Epithelial cell of prostate (primary cell): ENCODE results near the gene SLC6A6.
"Not testable (repeated sequence)": the region's sequence is repeated elsewhere in the genome, so short reads cannot be mapped to it uniquely, and the experiment has no call there.

Experiments used
- DNase-seq: peaks from one replicate; pipeline ENCODE4 v3.0.0-alpha.2; 2011; ENCODE audit warnings: low read depth, low spot score
- H3K27ac ChIP-seq: fragments of 450-650 bp; 2 replicates; pipeline ENCODE4 v1.5.1; 2017; ENCODE audit warnings: mild to moderate bottlenecking

The SLC6A6 gene

GRCh38 chr3:14397046-14397445 is 5.4 kb upstream of the SLC6A6 start:
- H3K27ac ChIP-seq: no peak overlapping the region
- DNase-seq: no peak

GRCh38 chr3:14397531-14397930 is 4.9 kb upstream of the SLC6A6 start:
- H3K27ac ChIP-seq: no peak overlapping the region
- no peak for DNase-seq

GRCh38 chr3:14397940-14398796 is 4.2 kb upstream of the SLC6A6 start:
- no peak for DNase-seq
- no peak overlapping the region for H3K27ac ChIP-seq

- no peak for DNase-seq
- H3K27ac ChIP-seq: no peak overlapping the region
Measured at GRCh38 chr3:14398797-14399106, 3.7 kb upstream of the SLC6A6 start.

DNA sequence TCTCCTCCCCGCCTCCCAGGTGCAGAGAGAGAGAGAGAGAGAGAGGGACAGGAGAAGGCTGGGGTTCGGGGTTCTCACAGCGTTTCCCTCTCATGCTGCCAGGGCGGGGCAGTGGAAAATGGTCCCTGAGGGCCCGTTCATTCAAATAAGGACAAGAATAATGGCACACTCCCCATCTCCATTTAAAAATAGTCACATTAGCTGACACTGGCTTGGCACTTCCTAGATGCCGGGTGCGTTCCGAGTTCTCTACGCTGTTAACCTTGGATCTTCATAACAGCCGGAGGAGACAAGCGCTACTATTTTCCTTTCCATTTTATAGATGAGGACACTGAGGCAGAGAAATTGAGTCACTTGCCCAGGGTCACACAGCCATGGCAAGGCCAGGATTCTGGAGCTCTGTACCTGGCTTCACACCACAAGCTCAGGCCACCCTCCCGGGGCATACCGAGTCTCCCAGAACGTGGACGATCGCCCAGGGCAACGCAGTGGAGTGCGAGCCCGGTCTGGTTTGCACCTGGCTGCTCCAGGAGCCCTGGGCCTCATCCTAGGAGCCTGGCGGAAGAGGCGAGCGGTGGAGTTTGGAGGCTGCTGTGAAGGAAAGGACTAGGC is 608 bp upstream of the SLC6A6 start:
- H3K27ac ChIP-seq: peak overlapping the region; percentile 25
- DNase-seq: no peak

GRCh38 chr3:14403619-14404155 is 1.3 kb downstream of the SLC6A6 start:
- H3K27ac ChIP-seq: no peak overlapping the region
- DNase-seq: no peak

DNA sequence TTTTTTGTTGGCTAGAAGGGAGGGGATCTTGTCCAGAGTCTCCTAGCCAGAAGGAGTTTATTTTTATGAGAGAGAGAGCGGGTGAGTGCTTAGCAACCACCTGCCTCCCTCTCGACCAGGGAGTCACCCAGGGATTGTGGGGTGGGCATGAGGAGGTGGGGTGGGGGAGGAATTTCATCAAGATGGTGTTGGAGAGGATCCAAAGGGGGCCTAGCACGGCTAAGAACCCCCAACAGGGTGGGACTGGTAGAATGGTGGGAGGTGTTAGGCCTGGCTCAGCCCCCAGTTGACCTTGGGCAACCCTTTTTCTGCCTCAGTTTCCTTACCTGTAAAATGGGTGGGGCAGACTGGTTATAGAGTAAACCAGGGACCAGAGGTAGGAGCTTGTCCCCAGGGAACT is 1.8 kb downstream of the SLC6A6 start:
- H3K27ac ChIP-seq: no peak overlapping the region
- no peak for DNase-seq

GRCh38 chr3:14404631-14405359 is 2.4 kb downstream of the SLC6A6 start:
- no peak overlapping the region for H3K27ac ChIP-seq
- DNase-seq: no peak

GRCh38 chr3:14405360-14406238 is 3.2 kb downstream of the SLC6A6 start:
- no peak for DNase-seq
- no peak overlapping the region for H3K27ac ChIP-seq

- DNase-seq: no peak
- no peak overlapping the region for H3K27ac ChIP-seq
Measured at GRCh38 chr3:14406336-14406735, 3.9 kb downstream of the SLC6A6 start.

- no peak for DNase-seq
- no peak overlapping the region for H3K27ac ChIP-seq
Measured at GRCh38 chr3:14406766-14407165, 4.4 kb downstream of the SLC6A6 start.

GRCh38 chr3:14407203-14407602 is 4.8 kb downstream of the SLC6A6 start:
- no peak for DNase-seq
- H3K27ac ChIP-seq: no peak overlapping the region

DNA sequence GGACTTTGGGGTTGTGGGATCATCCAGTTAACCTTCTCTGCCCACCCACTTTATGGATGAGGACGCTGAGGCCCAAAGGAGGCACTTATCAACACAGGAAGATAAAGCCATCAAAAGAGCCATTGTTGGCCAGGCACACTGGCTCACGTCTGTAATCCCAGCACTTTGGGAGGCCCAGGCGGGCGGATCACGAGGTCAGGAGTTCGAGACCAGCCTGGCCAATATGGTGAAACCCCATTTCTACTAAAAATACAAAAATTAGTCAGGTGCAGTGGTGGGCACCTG is 7.3 kb downstream of the SLC6A6 start:
- H3K27ac ChIP-seq, DNase-seq: not testable (repeated sequence)

DNA sequence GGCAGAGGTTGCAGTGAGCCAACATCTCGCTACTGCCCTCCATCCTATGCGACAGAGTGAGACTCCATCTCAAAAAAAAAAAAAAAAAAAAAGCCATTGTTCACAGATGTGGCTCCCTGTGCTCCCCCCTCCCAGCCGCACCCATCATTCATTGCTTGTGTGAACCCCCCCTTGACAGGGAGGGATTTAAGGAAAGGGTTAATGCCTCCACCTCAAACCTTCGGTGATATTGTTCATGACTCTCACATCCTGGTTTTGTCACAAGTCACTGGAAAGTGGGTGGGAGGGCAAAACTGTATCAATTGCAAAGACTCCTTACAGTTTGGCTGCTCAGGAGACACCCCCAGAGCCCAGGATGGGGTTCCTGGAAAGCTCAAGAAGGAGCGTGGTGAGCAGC is 7.7 kb downstream of the SLC6A6 start:
- no peak overlapping the region for H3K27ac ChIP-seq
- no peak for DNase-seq

- H3K27ac ChIP-seq: no peak overlapping the region
- DNase-seq: no peak
Measured at GRCh38 chr3:14410503-14411165, 8.2 kb downstream of the SLC6A6 start.

GRCh38 chr3:14411166-14411526 is 8.7 kb downstream of the SLC6A6 start:
- no peak overlapping the region for H3K27ac ChIP-seq
- no peak for DNase-seq

- no peak overlapping the region for H3K27ac ChIP-seq
- no peak for DNase-seq
Measured at GRCh38 chr3:14411988-14412387, 9.6 kb downstream of the SLC6A6 start.

DNA sequence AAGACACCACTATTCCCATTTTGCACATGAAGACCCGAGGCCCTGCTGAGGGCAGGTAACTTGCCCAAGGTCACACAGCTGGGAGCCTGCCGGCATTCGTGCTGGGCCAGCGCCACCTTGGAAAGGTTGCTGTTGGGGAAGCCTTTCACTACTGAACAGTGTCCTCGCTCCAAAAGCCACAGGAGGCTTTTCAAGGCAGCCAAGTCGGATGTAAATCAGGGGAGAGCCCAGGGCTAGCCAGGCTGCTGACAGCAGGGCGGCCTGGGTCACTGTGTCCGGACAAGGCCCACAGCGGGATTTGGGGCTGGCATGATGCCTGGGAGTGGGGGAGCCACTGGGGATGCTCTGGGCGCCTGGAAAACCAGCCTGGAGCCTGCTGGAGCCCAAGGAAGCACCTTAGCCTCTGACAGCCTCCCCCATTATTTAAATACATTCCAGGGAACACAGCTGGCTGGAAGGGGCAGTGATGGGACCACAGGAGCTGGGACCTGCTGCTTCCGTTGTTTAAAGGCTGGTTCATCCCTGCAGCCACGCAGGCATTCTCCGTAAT is 10.5 kb downstream of the SLC6A6 start:
- no peak for DNase-seq
- H3K27ac ChIP-seq: no peak overlapping the region

DNA sequence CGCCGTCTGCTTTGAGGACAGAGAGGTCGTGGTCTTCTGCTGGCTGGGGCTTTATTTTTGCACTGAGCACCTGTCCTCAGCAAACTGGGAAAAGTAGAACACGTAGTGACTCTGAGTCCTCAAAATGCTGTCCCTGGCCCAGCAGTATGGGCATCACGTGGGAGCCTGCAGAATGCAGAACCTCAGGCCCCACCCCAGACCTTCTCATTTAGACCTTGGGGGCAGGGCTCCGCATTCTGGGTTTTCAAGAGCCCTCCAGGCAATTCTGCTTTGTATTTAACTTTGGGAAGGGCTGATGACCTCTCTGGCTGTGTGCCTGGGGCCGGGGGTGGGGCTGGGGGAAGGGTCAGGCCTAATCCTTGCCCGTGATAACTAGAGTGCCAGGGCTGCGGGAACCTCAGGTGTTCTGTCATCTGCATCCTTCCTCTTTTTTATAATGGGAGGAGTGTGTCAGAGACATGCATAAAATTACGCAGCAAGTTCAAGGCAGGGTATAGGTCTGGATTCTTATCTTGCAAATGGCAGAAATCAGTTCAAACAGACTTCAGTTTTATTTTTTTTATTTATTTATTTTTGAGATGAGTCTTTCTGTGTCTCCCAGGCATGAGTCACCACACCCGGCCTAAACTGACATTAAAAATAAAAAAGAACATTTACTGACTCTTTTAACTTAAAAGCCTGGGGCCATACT is 11.1 kb downstream of the SLC6A6 start:
- no peak overlapping the region for H3K27ac ChIP-seq
- no peak for DNase-seq
